ENCODE data around the gene MX2.
"Not testable (repeated sequence)": the region's sequence is repeated elsewhere in the genome, so short reads cannot be mapped to it uniquely, and the experiment has no call there.

Gene MX2

DNA sequence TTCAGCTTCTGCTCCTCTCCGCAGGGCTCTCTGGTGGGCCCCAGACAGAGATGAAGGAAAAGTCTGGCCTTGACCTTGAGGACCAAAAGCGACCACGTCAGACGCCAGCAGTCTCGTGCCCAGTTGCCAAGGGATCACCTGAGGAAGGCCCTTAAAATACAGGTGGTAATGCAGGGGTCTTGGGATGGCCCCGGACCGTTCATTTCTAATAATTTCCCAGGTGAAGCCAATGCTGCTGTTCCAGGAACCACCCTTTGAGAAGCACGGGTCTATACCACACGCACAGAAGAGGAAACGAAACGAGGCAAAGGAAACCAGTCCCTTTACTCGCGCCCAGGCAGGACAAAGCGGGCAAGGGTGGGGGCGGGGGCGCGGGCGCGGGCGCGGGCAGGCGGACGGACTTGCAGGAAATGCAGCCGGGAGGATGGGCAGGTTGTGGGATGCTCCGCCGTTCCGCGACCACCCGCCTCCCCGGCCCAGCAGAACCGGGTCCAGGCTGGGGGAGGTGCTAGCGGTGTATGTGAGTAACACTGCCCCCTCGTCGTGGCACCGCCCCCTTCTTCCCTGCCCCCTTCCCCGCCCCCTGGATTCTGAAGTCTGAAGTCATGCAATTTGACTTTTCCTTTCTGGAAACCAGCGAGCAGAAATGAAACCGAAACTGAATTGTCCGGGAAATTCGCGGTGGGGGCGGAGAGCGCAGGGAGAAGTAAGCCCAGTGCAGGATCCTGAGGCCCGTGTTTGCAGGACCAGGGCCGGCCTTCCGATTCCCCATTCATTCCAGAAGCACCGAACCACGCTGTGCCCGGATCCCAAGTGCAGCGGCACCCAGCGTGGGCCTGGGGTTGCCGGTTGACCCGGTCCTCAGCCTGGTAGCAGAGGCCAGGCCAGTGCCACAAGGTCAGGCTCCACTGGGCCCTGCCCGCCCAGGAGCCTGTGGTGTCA lies 58.4 kb downstream of the MX2 start:
- peaks cover 6% of the 10 kb centered on the region for H3K79me2 ChIP-seq (ENCODE audit: control insufficient read depth, insufficient read depth, low read length, unreplicated experiment)
- H3K4me3 ChIP-seq (ENCODE audit: low read depth, low read length) = peak overlapping the region; percentile 81
- H3K27ac ChIP-seq (ENCODE audit: low read depth, low read length) = peak overlapping the region; percentile 86
- H3K4me1 ChIP-seq (ENCODE audit: control insufficient read depth, insufficient read depth, low read length, unreplicated experiment) = peaks cover 17% of the 10 kb centered on the region
- no peaks in the 10 kb centered on the region for H3K36me3 ChIP-seq (ENCODE audit: insufficient read depth, low read length)
- peak overlapping the region; percentile 61 for H2AFZ ChIP-seq (ENCODE audit: low read length, unreplicated experiment)
- H3K27me3 ChIP-seq (ENCODE audit: insufficient read depth, low read length) = no peaks in the 10 kb centered on the region

DNA sequence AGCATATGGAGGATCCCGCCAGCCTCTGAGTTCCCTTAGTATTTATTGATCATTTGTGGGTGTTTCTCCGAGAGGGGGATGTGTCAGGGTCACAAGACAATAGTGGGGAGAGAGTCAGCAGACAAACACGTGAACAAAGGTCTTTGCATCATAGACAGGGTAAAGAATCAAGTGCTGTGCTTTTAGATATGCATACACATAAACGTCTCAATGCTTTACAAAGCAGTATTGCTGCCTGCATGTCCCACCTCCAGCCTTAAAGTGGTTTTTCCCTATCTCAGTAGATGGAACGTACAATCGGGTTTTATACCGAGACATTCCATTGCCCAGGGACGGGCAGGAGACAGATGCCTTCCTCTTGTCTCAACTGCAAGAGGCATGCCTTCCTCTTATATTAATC lies 59.2 kb downstream of the MX2 start:
- H2AFZ ChIP-seq (ENCODE audit: low read length, unreplicated experiment) = not testable (repeated sequence)
- H3K27ac ChIP-seq (ENCODE audit: low read depth, low read length) = peak overlapping the region; percentile 86

DNA sequence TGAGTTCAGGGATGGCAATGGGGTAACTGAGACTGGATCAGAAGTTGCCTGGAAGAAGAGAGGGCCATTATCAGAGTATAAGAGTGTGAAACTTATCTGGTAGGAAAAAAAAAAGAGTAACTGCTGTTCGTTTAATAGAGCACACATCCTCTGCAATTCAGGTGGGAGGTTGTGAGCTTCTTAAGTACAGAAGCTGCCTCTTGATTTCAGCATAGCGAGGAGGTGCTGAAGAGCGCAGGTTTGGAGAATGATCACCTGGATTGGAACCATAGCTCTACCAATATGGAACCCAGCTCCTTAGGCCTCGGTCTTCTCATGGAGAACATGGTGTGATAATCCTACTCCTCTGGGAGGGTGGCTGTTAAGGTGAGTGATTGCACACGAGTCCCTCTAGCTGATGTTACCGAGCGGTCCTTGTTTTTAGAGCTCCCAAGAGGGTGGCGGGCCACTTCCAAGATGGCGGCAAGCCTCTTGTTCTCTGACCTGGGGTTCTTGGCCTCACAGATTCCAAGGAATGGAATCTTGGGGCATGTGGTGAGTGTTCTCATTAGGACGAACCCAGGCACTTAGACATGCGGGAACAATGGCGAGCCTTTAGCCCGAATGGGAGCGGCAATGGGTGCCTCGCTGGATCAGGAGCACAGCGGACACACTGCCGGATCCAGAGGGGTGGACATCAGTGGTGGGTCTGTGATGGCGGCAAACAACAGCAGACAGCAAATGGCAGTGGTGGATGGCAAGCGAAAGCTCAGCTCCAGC lies 60.9 kb downstream of the MX2 start:
- no peak overlapping the region for H3K27ac ChIP-seq (ENCODE audit: low read depth, low read length)
- peaks cover 24% of the 10 kb centered on the region for H3K4me1 ChIP-seq (ENCODE audit: control insufficient read depth, insufficient read depth, low read length, unreplicated experiment)
- peaks cover 29% of the 10 kb centered on the region for H3K79me2 ChIP-seq (ENCODE audit: control insufficient read depth, insufficient read depth, low read length, unreplicated experiment)
- H2AFZ ChIP-seq (ENCODE audit: low read length, unreplicated experiment) = no peak overlapping the region
- H3K4me3 ChIP-seq (ENCODE audit: low read depth, low read length) = no peak overlapping the region
- no peaks in the 10 kb centered on the region for H3K27me3 ChIP-seq (ENCODE audit: insufficient read depth, low read length)
- H3K36me3 ChIP-seq (ENCODE audit: insufficient read depth, low read length) = peaks cover 8% of the 10 kb centered on the region; the same call in 1 of the 2 replicates

More for the DNA sequence above, 59.2 kb downstream of the MX2 start:
- H3K4me3 ChIP-seq (ENCODE audit: low read depth, low read length) = peak overlapping the region; percentile 81
- H3K79me2 ChIP-seq (ENCODE audit: control insufficient read depth, insufficient read depth, low read length, unreplicated experiment) = peaks cover 11% of the 10 kb centered on the region
- peaks cover 21% of the 10 kb centered on the region for H3K4me1 ChIP-seq (ENCODE audit: control insufficient read depth, insufficient read depth, low read length, unreplicated experiment)
- H3K36me3 ChIP-seq (ENCODE audit: insufficient read depth, low read length); H3K27me3 ChIP-seq (ENCODE audit: insufficient read depth, low read length): not testable (repeated sequence)

- not testable (repeated sequence) for H3K27ac ChIP-seq (ENCODE audit: low read depth, low read length); H2AFZ ChIP-seq (ENCODE audit: low read length, unreplicated experiment); H3K4me3 ChIP-seq (ENCODE audit: low read depth, low read length); H3K27me3 ChIP-seq (ENCODE audit: insufficient read depth, low read length)
- peaks cover 30% of the 10 kb centered on the region for H3K4me1 ChIP-seq (ENCODE audit: control insufficient read depth, insufficient read depth, low read length, unreplicated experiment)
- peaks cover 34% of the 10 kb centered on the region for H3K79me2 ChIP-seq (ENCODE audit: control insufficient read depth, insufficient read depth, low read length, unreplicated experiment)
- H3K36me3 ChIP-seq (ENCODE audit: insufficient read depth, low read length) = peaks cover 14% of the 10 kb centered on the region
These were observed 61.4 kb downstream of the MX2 start for GRCh38 chr21:41423305-41423636.

DNA sequence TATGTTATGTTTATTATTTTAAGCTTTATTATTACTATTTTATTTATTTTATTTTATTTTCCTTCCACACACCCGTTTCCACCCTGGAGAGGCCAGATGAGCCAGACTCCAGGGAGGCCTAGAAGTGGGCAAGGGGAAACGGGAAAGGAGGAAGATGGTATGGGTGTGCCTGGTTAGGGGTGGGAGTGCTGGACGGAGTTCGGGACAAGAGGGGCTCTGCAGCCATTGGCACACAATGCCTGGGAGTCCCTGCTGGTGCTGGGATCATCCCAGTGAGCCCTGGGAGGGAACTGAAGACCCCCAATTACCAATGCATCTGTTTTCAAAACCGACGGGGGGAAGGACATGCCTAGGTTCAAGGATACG lies 63.7 kb downstream of the MX2 start:
- H3K36me3 ChIP-seq (ENCODE audit: insufficient read depth, low read length) = peaks cover 34% of the 10 kb centered on the region
- peaks cover 43% of the 10 kb centered on the region for H3K4me1 ChIP-seq (ENCODE audit: control insufficient read depth, insufficient read depth, low read length, unreplicated experiment)
- H3K27me3 ChIP-seq (ENCODE audit: insufficient read depth, low read length) = no peaks in the 10 kb centered on the region
- peaks cover 54% of the 10 kb centered on the region for H3K79me2 ChIP-seq (ENCODE audit: control insufficient read depth, insufficient read depth, low read length, unreplicated experiment)
- peak overlapping the region; percentile 82 for H3K27ac ChIP-seq (ENCODE audit: low read depth, low read length)
- peak overlapping the region; percentile 89 for H2AFZ ChIP-seq (ENCODE audit: low read length, unreplicated experiment)
- H3K4me3 ChIP-seq (ENCODE audit: low read depth, low read length) = peak overlapping the region; percentile 81

GRCh38 chr21:41425954-41426675 lies 64.3 kb downstream of the MX2 start, which contains the start of gene MX1:
TSS of gene MX1 (plus strand) at chr21:41426239. CDS start at chr21:41432071, 5,832 bp downstream.
- peaks cover 60% of the 10 kb centered on the region for H3K79me2 ChIP-seq (ENCODE audit: control insufficient read depth, insufficient read depth, low read length, unreplicated experiment)
- peaks cover 41% of the 10 kb centered on the region for H3K4me1 ChIP-seq (ENCODE audit: control insufficient read depth, insufficient read depth, low read length, unreplicated experiment)
- H3K36me3 ChIP-seq (ENCODE audit: insufficient read depth, low read length) = peaks cover 38% of the 10 kb centered on the region
- H3K27ac ChIP-seq (ENCODE audit: low read depth, low read length) = peak within 1 kb of the TSS; percentile 82
- peak within 1 kb of the TSS; percentile 81 for H3K4me3 ChIP-seq (ENCODE audit: low read depth, low read length)
- H3K27me3 ChIP-seq (ENCODE audit: insufficient read depth, low read length) = no peaks in the 10 kb centered on the region
- H2AFZ ChIP-seq (ENCODE audit: low read length, unreplicated experiment) = peak within 1 kb of the TSS; percentile 89

DNA sequence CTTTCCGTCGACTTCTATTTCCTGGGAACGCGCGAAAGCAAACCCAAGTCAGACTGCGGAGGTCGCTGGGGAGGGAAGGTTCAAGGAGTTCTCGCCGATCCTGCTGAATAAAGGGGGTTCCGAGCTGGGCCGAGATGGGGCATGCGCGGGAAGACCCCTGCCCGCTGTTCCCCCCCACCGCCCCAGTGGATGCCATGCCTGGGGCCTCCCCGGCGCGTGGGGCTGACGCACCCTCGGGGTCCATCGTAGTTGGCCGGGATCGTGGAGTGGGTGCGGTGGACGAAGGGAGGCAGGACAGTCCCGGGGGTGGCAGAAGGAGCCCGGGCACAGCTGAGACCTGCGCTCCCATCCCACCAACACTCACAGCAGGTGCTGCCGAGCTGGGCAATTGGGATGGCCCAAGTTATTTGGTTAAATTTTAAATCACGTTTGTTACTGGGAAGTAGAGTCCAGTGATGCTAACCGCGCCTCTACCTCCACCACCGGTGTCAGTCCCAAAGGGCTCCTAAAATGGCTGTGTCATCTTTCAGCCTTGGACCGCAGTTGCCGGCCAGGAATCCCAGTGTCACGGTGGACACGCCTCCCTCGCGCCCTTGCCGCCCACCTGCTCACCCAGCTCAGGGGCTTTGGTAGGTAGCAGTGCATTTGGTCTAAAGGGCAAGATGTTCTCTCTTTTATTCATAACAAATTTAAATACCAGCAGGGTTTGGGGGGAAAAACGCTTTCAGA lies 65.0 kb downstream of the MX2 start:
- H3K4me3 ChIP-seq (ENCODE audit: low read depth, low read length) = peak overlapping the region; percentile 81
- H3K27me3 ChIP-seq (ENCODE audit: insufficient read depth, low read length) = no peaks in the 10 kb centered on the region
- H3K36me3 ChIP-seq (ENCODE audit: insufficient read depth, low read length) = peaks cover 44% of the 10 kb centered on the region
- H2AFZ ChIP-seq (ENCODE audit: low read length, unreplicated experiment) = no peak overlapping the region
- H3K27ac ChIP-seq (ENCODE audit: low read depth, low read length) = peak overlapping the region; percentile 82
- peaks cover 43% of the 10 kb centered on the region for H3K4me1 ChIP-seq (ENCODE audit: control insufficient read depth, insufficient read depth, low read length, unreplicated experiment)
- H3K79me2 ChIP-seq (ENCODE audit: control insufficient read depth, insufficient read depth, low read length, unreplicated experiment) = peaks cover 64% of the 10 kb centered on the region

DNA sequence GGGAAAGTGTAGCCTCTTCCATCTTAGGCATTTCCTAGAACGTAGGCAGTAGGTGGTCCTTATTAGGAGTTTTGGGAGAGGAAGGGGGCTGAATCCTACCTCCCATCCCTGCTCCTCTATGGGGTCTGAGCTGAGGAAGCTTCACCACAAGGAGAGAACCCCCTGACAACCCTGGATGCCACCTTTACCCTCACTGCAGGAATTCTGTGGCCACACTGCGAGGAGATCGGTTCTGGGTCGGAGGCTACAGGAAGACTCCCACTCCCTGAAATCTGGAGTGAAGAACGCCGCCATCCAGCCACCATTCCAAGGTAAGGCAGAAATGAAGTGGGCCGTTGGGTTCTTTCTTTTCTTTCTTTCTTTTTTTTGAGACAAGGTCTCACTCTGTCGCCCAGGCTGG lies 65.7 kb downstream of the MX2 start:
- Histone ChIP-seq H3K27me3 (ENCODE audit: insufficient read depth, low read length) (no peaks in the 10 kb centered on the region), H3K36me3 (ENCODE audit: insufficient read depth, low read length) (peaks cover 51% of the 10 kb centered on the region), H3K27ac (ENCODE audit: low read depth, low read length) (no peak overlapping the region), H2AFZ (ENCODE audit: low read length, unreplicated experiment) (no peak overlapping the region), H3K79me2 (ENCODE audit: control insufficient read depth, insufficient read depth, low read length, unreplicated experiment) (peaks cover 72% of the 10 kb centered on the region), H3K4me3 (ENCODE audit: low read depth, low read length) (peak overlapping the region; percentile 81), H3K4me1 (ENCODE audit: control insufficient read depth, insufficient read depth, low read length, unreplicated experiment) (peaks cover 49% of the 10 kb centered on the region)

- Histone ChIP-seq H3K36me3 (ENCODE audit: insufficient read depth, low read length) (peaks cover 58% of the 10 kb centered on the region), H3K79me2 (ENCODE audit: control insufficient read depth, insufficient read depth, low read length, unreplicated experiment) (peaks cover 79% of the 10 kb centered on the region), H3K27me3 (ENCODE audit: insufficient read depth, low read length) (no peaks in the 10 kb centered on the region), H2AFZ (ENCODE audit: low read length, unreplicated experiment) (no peak overlapping the region), H3K4me3 (ENCODE audit: low read depth, low read length) (peak overlapping the region; percentile 81), H3K4me1 (ENCODE audit: control insufficient read depth, insufficient read depth, low read length, unreplicated experiment) (peaks cover 57% of the 10 kb centered on the region), H3K27ac (ENCODE audit: low read depth, low read length) (no peak overlapping the region)
These were observed 66.5 kb downstream of the MX2 start for GRCh38 chr21:41428311-41428710.

GRCh38 chr21:41428847-41429246 lies 67.0 kb downstream of the MX2 start:
- H3K36me3 ChIP-seq (ENCODE audit: insufficient read depth, low read length) = peaks cover 64% of the 10 kb centered on the region
- peaks cover 84% of the 10 kb centered on the region for H3K79me2 ChIP-seq (ENCODE audit: control insufficient read depth, insufficient read depth, low read length, unreplicated experiment)
- peak overlapping the region; percentile 81 for H3K4me3 ChIP-seq (ENCODE audit: low read depth, low read length)
- no peaks in the 10 kb centered on the region for H3K27me3 ChIP-seq (ENCODE audit: insufficient read depth, low read length)
- H2AFZ ChIP-seq (ENCODE audit: low read length, unreplicated experiment) = no peak overlapping the region
- H3K4me1 ChIP-seq (ENCODE audit: control insufficient read depth, insufficient read depth, low read length, unreplicated experiment) = peaks cover 59% of the 10 kb centered on the region
- no peak overlapping the region for H3K27ac ChIP-seq (ENCODE audit: low read depth, low read length)

Data from ACC112 (cell line).